ENCODE results near the gene UBE2L3. TPM values are rescaled to one million over a fixed set of nuclear protein-coding genes. Genes with fewer than 3 reads are reported as not detected.
A peak's percentile ranks its signal among the peaks of the same experiment; 100 is the strongest.

UBE2L3 gene
- total and polyA plus RNA-seq, 2 donors (not counting 1 experiment from before 2014, with no cell fraction given): 13.5 to 30.9 TPM

- Histone ChIP-seq H2AFZ (ENCODE audit: insufficient read depth, low read depth, low read length, poor library complexity, severe bottlenecking) (peak within 1 kb of the TSS; percentile 72), H3K9ac (ENCODE audit: low read length) (peak within 1 kb of the TSS; percentile 93), H3K4me3 (ENCODE audit: control extremely low read depth in 1 of 5, extremely low read depth in 1 of 5, insufficient read depth in 1 of 5, low read depth in 2 of 5, low read length in 4 of 5) (peak within 1 kb of the TSS; percentile 6 to 100 (median 99)), H3K4me2 (replicated peaks; ENCODE audit: low read depth, low read length, poor library complexity, severe bottlenecking) (peak within 1 kb of the TSS; percentile 84), H3K9me3 (ENCODE audit: control extremely low read depth in 1 of 3, control insufficient read depth in 2 of 3, insufficient read depth in 1 of 3, low read length in 2 of 3) (peaks cover 0 to 16% (median 0%) of the 10 kb centered on the region in 3 donors), H3K4me1 (ENCODE audit: control insufficient read depth in 2 of 2, insufficient read depth in 2 of 2, low read length in 2 of 2) (peaks cover 23 to 40% of the 10 kb centered on the region in 2 donors), H3K79me2 (ENCODE audit: control insufficient read depth, insufficient read depth, low read length) (peaks cover 44% of the 10 kb centered on the region), H4K20me1 (ENCODE audit: control insufficient read depth, insufficient read depth, low read length, poor library complexity, severe bottlenecking) (peaks cover 59% of the 10 kb centered on the region), H3K27ac (ENCODE audit: low read length in 2 of 2) (peak within 1 kb of the TSS; percentile 91 to 92), H3K36me3 (replicated peaks in 1 of 2; ENCODE audit: control extremely low read depth in 1 of 2, control insufficient read depth in 1 of 2, extremely low read depth in 1 of 2, insufficient read depth in 2 of 2, low read length in 1 of 2) (peaks cover 0 to 26% of the 10 kb centered on the region in 2 experiments), H3K27me3 (replicated peaks in 1 of 4; ENCODE audit: control extremely low read depth in 1 of 4, control insufficient read depth in 3 of 4, insufficient read depth in 4 of 4, low read length in 3 of 4) (no peaks in the 10 kb centered on the region)
- Mint-ChIP-seq H3K4me1 (peaks cover 46% of the 10 kb centered on the region), H3K9me3 (ENCODE audit: insufficient read depth) (no peaks in the 10 kb centered on the region), H3K27me3 (no peaks in the 10 kb centered on the region), H3K4me3 (peak within 1 kb of the TSS; percentile 94), H3K27ac (peak within 1 kb of the TSS; percentile 94)
- POLR2A ChIA-PET: interaction anchor here (0.8 to 1.6 kb wide), 7 partner anchors 12 to 237 kb away, joined by 3 to 16 read pairs (median 3); partner anchors contain the start of genes MAPK1, PPIL2 and SDF2L1
- under 1% methylated on average over 93 of the region's 93 CpGs for WGBS (ENCODE audit: insufficient coverage)
- CTCF ChIA-PET: interaction anchor here (0.7 to 11.1 kb wide), 18 partner anchors 9 to 627 kb away, joined by 3 to 168 read pairs (median 4); partner anchors contain the start of genes PPIL2, PPM1F, SDF2L1 and THAP7
- ATAC-seq (ENCODE audit: low read depth) (peak; percentile 86), DNase-seq (peak; percentile 96)
- intact Hi-C loops (cut with micrococcal nuclease): loop anchor here (1.0 to 5.0 kb wide), 5 partner anchors 13 to 62 kb away; partner anchors contain the start of genes PPIL2, SDF2L1 and UBE2L3
- TF ChIP-seq EZH2 (IDR thresholded peaks at IDR 0.05; ENCODE audit: borderline replicate concordance, insufficient read depth, low read depth, low read length, poor library complexity, severe bottlenecking) (no peak), CTCF (IDR thresholded peaks at IDR 0.05) (peak; percentile 61)
Measured at GRCh38 chr22:21629255-21630149, 62.0 kb downstream of the UBE2L3 start, which contains the start of gene YDJC. TSS of gene YDJC (minus strand) at chr22:21630022. CDS start at chr22:21630014, 8 bp downstream.
